GM21529 (cell line): ENCODE measurements around the gene TOX3.

Experiments
- ATAC-seq: cut with Tn5 transposase; IDR thresholded peaks from one replicate; pipeline ENCODE4 v1.9.1; 2021; ENCODE audit not compliant: unreplicated experiment

TOX3 gene

DNA sequence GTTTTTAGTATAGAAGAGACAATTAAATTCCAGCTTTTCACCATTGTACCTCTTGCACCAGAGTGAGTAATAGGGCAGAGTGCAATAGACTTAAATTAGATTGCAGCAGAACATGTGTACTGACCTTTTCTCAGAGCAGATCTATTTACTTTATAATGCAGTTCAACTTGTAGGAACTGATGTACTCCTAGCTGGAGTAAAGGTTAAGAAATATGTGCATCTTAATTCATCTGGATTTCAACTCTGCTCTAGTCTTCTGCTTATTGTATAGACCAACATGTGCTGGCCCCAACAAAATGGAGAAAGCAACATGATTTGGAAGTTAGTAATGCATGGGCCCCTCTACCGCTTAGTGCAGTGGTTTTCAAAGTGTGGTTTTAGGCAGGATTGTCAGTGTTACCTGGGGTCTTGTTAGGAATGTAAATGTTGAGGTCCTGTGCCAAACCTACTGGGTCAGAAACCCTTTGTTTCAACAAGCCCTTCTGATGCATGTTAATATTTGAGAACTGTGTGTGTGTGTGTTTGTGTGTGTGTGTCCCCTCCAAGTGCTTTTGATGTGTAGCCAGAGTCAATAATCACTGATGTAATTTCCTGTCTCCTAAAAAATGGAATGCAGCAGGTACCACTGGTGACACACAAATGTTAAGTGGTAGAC, 138.6 kb downstream of the TOX3 start:
- ATAC-seq: no peak

DNA sequence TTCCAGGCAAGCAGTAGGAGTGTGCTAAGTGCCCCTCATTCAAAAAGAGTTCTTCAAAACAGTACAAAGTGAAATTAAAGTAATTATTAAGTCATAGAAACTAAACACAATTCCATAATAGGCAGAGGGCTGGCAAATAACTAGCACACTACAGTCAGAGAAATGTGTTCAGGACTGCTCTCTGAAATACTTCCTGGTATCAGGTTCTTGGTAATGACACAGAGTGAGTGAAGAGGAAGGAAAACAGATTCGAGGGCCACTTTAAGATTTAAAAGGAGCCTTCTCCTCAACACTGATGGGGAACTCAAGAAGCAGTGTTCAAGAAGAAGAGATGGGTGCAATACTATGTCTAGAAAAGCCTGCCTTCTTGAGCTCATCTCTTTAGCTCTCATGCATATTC, 139.2 kb downstream of the TOX3 start:
- no peak for ATAC-seq

DNA sequence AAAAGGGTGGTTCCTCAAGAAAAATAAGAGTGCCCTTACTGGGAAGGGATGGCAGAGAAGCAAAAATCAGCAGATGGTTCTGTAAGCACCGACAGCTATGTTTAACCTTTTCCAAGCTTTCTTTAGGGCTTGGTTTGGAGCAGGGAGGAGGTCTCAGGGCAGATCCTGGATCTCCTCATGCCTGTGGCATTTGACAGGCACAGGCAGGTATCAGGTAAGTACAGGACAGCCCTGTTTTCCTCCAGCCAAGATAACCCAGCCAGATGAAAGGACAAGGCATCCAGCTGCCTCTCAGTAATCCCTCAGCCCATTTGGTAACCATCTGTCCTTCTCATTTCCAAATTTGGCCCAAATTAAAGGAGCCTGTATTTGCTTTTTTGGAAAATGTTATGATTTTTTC, 141.5 kb downstream of the TOX3 start:
- ATAC-seq: no peak

DNA sequence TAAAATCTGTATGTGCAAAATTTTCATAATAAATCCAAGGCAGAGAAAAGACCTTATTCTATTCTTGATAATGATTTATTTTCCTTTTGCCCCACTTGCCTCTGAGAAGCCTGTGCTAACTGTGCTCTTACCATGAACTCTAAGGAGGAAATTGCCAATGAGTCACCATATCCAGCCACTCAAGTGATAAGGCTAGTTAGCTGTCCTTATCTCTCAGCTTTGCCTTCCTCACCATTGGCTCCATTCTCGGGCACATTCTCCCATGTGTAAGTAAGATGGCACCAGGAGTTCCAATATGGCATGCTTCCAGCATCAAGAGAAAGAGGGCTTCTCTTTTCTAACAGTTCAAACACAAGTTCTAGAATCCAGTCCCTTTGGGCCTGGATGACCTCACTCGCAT, 142.4 kb downstream of the TOX3 start:
- ATAC-seq: no peak

DNA sequence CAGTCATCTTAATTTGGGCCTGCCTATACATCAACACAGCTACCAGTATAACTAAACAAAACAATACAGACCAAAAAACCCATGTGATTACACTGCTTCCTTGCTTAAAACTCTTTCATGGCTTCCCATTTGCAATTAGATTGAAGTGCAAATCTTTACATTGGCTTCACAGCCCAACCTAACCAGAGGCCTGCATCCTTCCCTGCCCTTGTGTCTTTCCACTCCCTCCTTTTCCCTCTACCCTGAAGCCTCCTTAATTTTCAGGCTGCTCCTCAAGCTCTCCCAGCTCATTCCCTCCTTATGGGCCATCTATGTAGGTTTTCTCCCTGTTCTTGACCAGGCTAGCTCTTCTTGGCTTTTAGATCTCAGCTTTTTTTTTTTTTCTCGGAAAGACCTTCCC, 147.8 kb downstream of the TOX3 start:
- no peak for ATAC-seq

DNA sequence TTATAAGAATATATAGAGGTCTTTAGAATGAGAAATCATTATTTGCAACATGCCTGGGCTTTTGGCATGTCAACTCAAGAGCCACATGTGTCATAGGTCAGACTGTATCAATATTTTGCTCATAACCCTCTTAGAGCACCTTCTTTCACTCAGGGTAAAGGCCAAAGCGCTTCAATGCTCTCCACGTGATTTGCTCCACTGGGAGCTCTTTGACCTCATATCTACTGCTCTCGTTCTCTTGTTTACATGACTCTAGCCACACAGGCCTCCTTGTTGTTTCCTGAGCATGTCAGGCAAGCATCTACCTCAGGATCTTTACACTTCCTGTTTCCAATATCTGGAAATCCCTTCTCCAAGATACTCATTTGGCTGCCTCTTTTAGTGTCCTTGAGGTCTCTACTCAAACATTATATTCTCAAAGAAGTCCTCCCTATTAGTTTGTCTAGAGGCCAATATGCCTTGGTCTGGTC, 148.4 kb downstream of the TOX3 start:
- ATAC-seq: no peak

DNA sequence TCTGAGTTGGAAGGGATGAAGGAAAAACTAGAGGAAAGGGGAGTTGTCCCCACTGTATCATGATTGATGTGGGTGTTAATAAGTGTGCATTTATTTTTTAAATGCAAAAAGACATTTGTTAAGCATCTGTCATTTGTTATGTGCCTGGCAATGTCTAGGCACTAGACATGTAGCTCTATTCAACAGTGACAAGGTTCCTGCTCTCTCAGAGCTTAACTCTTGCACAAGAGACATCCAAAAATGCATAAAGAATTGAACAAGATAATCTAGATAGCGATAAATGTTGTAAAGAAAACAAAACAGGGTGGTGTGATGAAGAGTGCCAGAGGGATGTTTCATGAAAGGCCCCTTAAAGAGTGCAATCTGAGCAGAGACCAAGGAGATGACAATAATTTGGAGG, 148.9 kb downstream of the TOX3 start:
- no peak for ATAC-seq

DNA sequence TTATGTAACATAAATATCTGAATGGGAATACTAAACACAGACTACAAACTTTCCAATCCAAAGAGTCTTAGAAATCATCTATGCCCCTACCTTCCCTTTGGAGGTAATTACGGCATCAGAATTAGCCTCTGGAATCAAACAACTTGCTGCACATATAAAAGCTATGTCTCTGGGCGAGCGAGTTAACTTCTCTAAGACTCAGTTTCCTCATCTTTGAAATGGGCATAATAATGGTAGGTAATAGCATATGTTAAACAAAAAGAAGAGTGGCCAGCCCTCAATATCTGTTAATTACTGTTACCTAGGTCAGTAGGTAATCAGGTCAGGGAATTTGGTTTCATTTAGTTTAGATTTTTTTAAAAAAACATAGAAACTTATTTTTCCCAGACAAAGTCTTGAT, 153.5 kb downstream of the TOX3 start:
- no peak for ATAC-seq

DNA sequence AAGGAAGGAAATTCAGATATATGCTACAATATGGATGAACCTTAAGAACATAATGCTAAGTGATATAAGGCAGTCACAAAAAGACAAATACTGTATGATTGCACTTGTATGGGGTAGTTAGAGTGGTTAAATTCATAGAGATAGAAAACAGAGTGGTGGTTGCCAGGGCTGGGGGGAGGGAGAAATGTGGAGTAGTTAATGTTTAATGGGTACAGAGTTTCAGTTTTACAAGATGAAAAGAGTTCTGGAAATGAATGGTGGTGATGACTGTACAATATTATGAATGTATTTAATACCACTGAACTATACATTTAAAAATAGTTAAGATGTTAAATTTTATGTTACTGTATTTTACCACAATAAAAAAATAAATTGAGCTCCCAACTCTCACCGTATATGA, 157.9 kb downstream of the TOX3 start:
- ATAC-seq: no peak
